ENCODE data around the gene ZKSCAN1. TPM values are rescaled to one million over a fixed set of nuclear protein-coding genes. Genes with fewer than 3 reads are reported as not detected.

Gene ZKSCAN1
- total RNA-seq, 6 experiments from 2014 or later, result 24.5 to 147 (median 80.1) TPM

GRCh38 chr7:99992330-99993038, 22.9 kb upstream of the ZKSCAN1 start:
- TF ChIP-seq POLR2A (IDR thresholded peaks at IDR 0.05) (no peak), CTCF (IDR thresholded peaks at IDR 0.05) (no peak)
- no peak overlapping the region for H3K27ac ChIP-seq
- DNase-seq, result peak in 1 of 3 donors; percentile 20
- H3K4me3 ChIP-seq, result no peak overlapping the region
- peaks cover 0 to 23% (median 11%) of the 10 kb centered on the region in 4 donors for H3K4me1 ChIP-seq
- ATAC-seq, result no peak
- H3K27me3 ChIP-seq, result no peaks in the 10 kb centered on the region
- WGBS (ENCODE audit: insufficient coverage, low coverage, low lambda C conversion rate, missing lambda C conversion rate), result 57% methylated on average over 12 of the region's 21 CpGs
- intact Hi-C loops (cut with DNase I), result loop anchor here (5.0 to 10.0 kb wide), 2 partner anchors 52 to 65 kb away; partner anchors contain the start of gene ZSCAN21 (in 1 of the 2)
- peaks cover 0 to 7% (median 4%) of the 10 kb centered on the region in 4 donors for H3K36me3 ChIP-seq
- H3K9me3 ChIP-seq, result no peaks in the 10 kb centered on the region

- 78% methylated on average over 8 of the region's 8 CpGs for WGBS (ENCODE audit: insufficient coverage, low coverage, low lambda C conversion rate, missing lambda C conversion rate)
- no peak overlapping the region for H3K27ac ChIP-seq
- no peak overlapping the region for H3K4me3 ChIP-seq
- H3K4me1 ChIP-seq, result peaks cover 0 to 39% (median 21%) of the 10 kb centered on the region in 4 donors
- no peak for TF ChIP-seq CTCF (IDR thresholded peaks at IDR 0.05)
- no peak for TF ChIP-seq POLR2A (IDR thresholded peaks at IDR 0.05)
- H3K27me3 ChIP-seq, result no peaks in the 10 kb centered on the region
- no peak for ATAC-seq
- peak in 1 of 3 donors; percentile 6 for DNase-seq
- H3K36me3 ChIP-seq, result no peaks in the 10 kb centered on the region
- intact Hi-C loops (cut with DNase I), result loop anchor here (5.0 to 10.0 kb wide), 2 partner anchors 50 to 62 kb away; partner anchors contain the start of gene ZSCAN21 (in 1 of the 2)
- no peaks in the 10 kb centered on the region for H3K9me3 ChIP-seq
Observed at GRCh38 chr7:99994819-99995218, 20.6 kb upstream of the ZKSCAN1 start.

- Histone ChIP-seq H3K9me3 (no peaks in the 10 kb centered on the region), H3K4me3 (peak overlapping the region; percentile 24 to 53 (median 43)), H3K27ac (peak overlapping the region; percentile 80 to 92 (median 88)), H3K4me1 (peaks cover 0 to 51% (median 25%) of the 10 kb centered on the region in 4 donors), H3K36me3 (no peaks in the 10 kb centered on the region), H3K27me3 (no peaks in the 10 kb centered on the region)
- intact Hi-C loops (cut with DNase I), result loop anchor here in 1 of 2 donors (10.0 kb wide), 1 partner anchor 48 kb away; the partner anchor contains the start of gene ZSCAN21
- ATAC-seq (no peak), DNase-seq (no peak)
- no peak for TF ChIP-seq POLR2A (IDR thresholded peaks at IDR 0.05)
- no peak for TF ChIP-seq CTCF (IDR thresholded peaks at IDR 0.05)
- WGBS (ENCODE audit: insufficient coverage, low coverage, low lambda C conversion rate, missing lambda C conversion rate), result 47% methylated on average over 13 of the region's 15 CpGs
Observed at GRCh38 chr7:99996755-99997544, 18.4 kb upstream of the ZKSCAN1 start.

GRCh38 chr7:99997545-99998137, 17.8 kb upstream of the ZKSCAN1 start:
- peak; percentile 67 to 79 (median 70) for ATAC-seq
- intact Hi-C loops (cut with DNase I), result loop anchor here in 1 of 2 donors (10.0 kb wide), 1 partner anchor 47 kb away; the partner anchor contains the start of gene ZSCAN21
- Histone ChIP-seq H3K4me1 (peaks cover 0 to 51% (median 25%) of the 10 kb centered on the region in 4 donors), H3K9me3 (no peaks in the 10 kb centered on the region), H3K27ac (peak overlapping the region; percentile 80 to 92 (median 88)), H3K36me3 (no peaks in the 10 kb centered on the region), H3K4me3 (peak overlapping the region; percentile 24 to 53 (median 43)), H3K27me3 (no peaks in the 10 kb centered on the region)
- peak; percentile 60 to 77 (median 69) for DNase-seq
- WGBS (ENCODE audit: insufficient coverage, low coverage, low lambda C conversion rate, missing lambda C conversion rate), result under 1% methylated on average over 17 of the region's 35 CpGs
- TF ChIP-seq CTCF (IDR thresholded peaks at IDR 0.05) (peak; percentile 25 to 33 (median 31)), POLR2A (IDR thresholded peaks at IDR 0.05) (peak; percentile 36)

Data from right lobe of liver (tissue), 6 donors.